ENCODE measurements around the gene SUMO3. TPM values are rescaled to one million over a fixed set of nuclear protein-coding genes. Genes with fewer than 3 reads are reported as not detected.
A peak's percentile ranks its signal among the peaks of the same experiment; 100 is the strongest.

SUMO3 gene
- total RNA-seq, 1 experiment from 2014 or later, result 41.4 TPM

GRCh38 chr21:44766818-44767354, 51.0 kb downstream of the SUMO3 start:
- no peak overlapping the region for H3K4me3 ChIP-seq (ENCODE audit: low read depth in 2 of 2, low read length in 2 of 2)
- no peak for TF ChIP-seq TCF7L2 (IDR thresholded peaks at IDR 0.05; ENCODE audit: low read depth, low read length)
- TF ChIP-seq SIN3A (IDR thresholded peaks at IDR 0.05; ENCODE audit: borderline replicate concordance, insufficient read depth, low read depth, low read length), result no peak
- TF ChIP-seq, protein P1, sequence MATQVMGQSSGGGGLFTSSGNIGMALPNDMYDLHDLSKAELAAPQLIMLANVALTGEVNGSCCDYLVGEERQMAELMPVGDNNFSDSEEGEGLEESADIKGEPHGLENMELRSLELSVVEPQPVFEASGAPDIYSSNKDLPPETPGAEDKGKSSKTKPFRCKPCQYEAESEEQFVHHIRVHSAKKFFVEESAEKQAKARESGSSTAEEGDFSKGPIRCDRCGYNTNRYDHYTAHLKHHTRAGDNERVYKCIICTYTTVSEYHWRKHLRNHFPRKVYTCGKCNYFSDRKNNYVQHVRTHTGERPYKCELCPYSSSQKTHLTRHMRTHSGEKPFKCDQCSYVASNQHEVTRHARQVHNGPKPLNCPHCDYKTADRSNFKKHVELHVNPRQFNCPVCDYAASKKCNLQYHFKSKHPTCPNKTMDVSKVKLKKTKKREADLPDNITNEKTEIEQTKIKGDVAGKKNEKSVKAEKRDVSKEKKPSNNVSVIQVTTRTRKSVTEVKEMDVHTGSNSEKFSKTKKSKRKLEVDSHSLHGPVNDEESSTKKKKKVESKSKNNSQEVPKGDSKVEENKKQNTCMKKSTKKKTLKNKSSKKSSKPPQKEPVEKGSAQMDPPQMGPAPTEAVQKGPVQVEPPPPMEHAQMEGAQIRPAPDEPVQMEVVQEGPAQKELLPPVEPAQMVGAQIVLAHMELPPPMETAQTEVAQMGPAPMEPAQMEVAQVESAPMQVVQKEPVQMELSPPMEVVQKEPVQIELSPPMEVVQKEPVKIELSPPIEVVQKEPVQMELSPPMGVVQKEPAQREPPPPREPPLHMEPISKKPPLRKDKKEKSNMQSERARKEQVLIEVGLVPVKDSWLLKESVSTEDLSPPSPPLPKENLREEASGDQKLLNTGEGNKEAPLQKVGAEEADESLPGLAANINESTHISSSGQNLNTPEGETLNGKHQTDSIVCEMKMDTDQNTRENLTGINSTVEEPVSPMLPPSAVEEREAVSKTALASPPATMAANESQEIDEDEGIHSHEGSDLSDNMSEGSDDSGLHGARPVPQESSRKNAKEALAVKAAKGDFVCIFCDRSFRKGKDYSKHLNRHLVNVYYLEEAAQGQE (IDR thresholded peaks at IDR 0.05; ENCODE audit: insufficient read depth in 1 of 2, low read depth in 2 of 2, low read length in 1 of 2), result no peak
- no peak for TF ChIP-seq POLR2AphosphoS5 (IDR thresholded peaks at IDR 0.05; ENCODE audit: low read depth, low read length)
- no peak for TF ChIP-seq CTCF (IDR thresholded peaks at IDR 0.05)
- H3K4me1 ChIP-seq (ENCODE audit: control insufficient read depth, insufficient read depth, low read length), result peaks cover 5% of the 10 kb centered on the region; the same call in 1 of the 2 replicates
- H3K27ac ChIP-seq (ENCODE audit: low read length), result no peak overlapping the region
- intact Hi-C loops (cut with micrococcal nuclease; ENCODE audit: unreplicated experiment), result no loop called here
- H3K27me3 ChIP-seq (ENCODE audit: control insufficient read depth, insufficient read depth, low read length), result no peaks in the 10 kb centered on the region
- in situ Hi-C loops (cut with HindIII; ENCODE audit: low pct_unique_long_range_greater_than_20kb, low sequenced_read_pairs), result no loop called here
- CTCF ChIA-PET, result no interaction called here
- no peak for DNase-seq (ENCODE audit: low read depth, low spot score)
- BruUV-seq (replicated peaks), result no TSS peak
- ATAC-seq, result no peak
- POLR2A ChIA-PET, result no interaction called here
- H3K9me3 ChIP-seq (ENCODE audit: control insufficient read depth, insufficient read depth, low read depth, low read length), result no peaks in the 10 kb centered on the region
- H3K36me3 ChIP-seq (ENCODE audit: control insufficient read depth, insufficient read depth, low read length), result no peaks in the 10 kb centered on the region

- intact Hi-C loops (cut with micrococcal nuclease; ENCODE audit: unreplicated experiment) (no loop called here), in situ Hi-C loops (cut with HindIII; ENCODE audit: low pct_unique_long_range_greater_than_20kb, low sequenced_read_pairs) (no loop called here)
- BruUV-seq (replicated peaks), result no TSS peak
- TF ChIP-seq TCF7L2 (IDR thresholded peaks at IDR 0.05; ENCODE audit: low read depth, low read length) (no peak), CTCF (IDR thresholded peaks at IDR 0.05) (no peak), POLR2AphosphoS5 (IDR thresholded peaks at IDR 0.05; ENCODE audit: low read depth, low read length) (no peak), SIN3A (IDR thresholded peaks at IDR 0.05; ENCODE audit: borderline replicate concordance, insufficient read depth, low read depth, low read length) (no peak)
- TF ChIP-seq, protein P1 (IDR thresholded peaks at IDR 0.05; ENCODE audit: insufficient read depth in 1 of 2, low read depth in 2 of 2, low read length in 1 of 2), result no peak
- Histone ChIP-seq H3K27ac (ENCODE audit: low read length) (no peak overlapping the region), H3K27me3 (ENCODE audit: control insufficient read depth, insufficient read depth, low read length) (no peaks in the 10 kb centered on the region), H3K36me3 (ENCODE audit: control insufficient read depth, insufficient read depth, low read length) (no peaks in the 10 kb centered on the region), H3K4me3 (ENCODE audit: low read depth in 2 of 2, low read length in 2 of 2) (no peak overlapping the region), H3K9me3 (ENCODE audit: control insufficient read depth, insufficient read depth, low read depth, low read length) (no peaks in the 10 kb centered on the region), H3K4me1 (ENCODE audit: control insufficient read depth, insufficient read depth, low read length) (peaks cover 5% of the 10 kb centered on the region; the same call in 1 of the 2 replicates)
- DNase-seq (ENCODE audit: low read depth, low spot score) (no peak), ATAC-seq (peak; percentile 18; the same call in 1 of the 2 replicates)
- ChIA-PET CTCF (no interaction called here), POLR2A (no interaction called here)
These were observed 51.6 kb downstream of the SUMO3 start for GRCh38 chr21:44766014-44766817.

All from Panc1 (cell line).